GM12878 (cell line): ENCODE measurements around the gene DIP2B. TPM values are rescaled to one million over a fixed set of nuclear protein-coding genes. Genes with fewer than 3 reads are reported as not detected.

Experiments used
- ATAC-seq: fragments of 200-7000 bp; cut with Tn5 transposase; 3 replicates; pipeline ENCODE4 v1.9.1; 2020; ENCODE audit warnings: mild to moderate bottlenecking, moderate library complexity
- BruUV-seq: library from RNA; stranded (reverse); fragments of 400-500 nt; replicated peaks from 2 replicates; lab custom pipeline; 2021; lab: Mats Ljungman, UMichigan
- CTCF ChIA-PET: fragments of 300-600 bp; sonication (Branson Sonifier 250); formaldehyde crosslinking; extraction: SDS; loops from one replicate; lab custom pipeline; 2021; ENCODE audit warnings: inconsistent platforms; lab: Yijun Ruan, JAX
- POLR2A ChIA-PET: fragments of 350-600 bp; formaldehyde crosslinking; extraction: SDS; loops from one replicate; lab custom pipeline; 2021; ENCODE audit warnings: inconsistent platforms; lab: Charles Lee
- RAD21 ChIA-PET: fragments of 300-600 bp; sonication (Branson Sonifier 250); formaldehyde crosslinking; loops from one replicate; lab custom pipeline; 2023; ENCODE audit warnings: antibody characterized with exemption; ENCODE audit not compliant: unreplicated experiment; lab: Charles Lee
- SMC1A ChIA-PET: fragments of 300-600 bp; sonication (Branson Sonifier 250); formaldehyde crosslinking; loops from one replicate; lab custom pipeline; 2023; ENCODE audit not compliant: unreplicated experiment, uncharacterized antibody; lab: Charles Lee
- DNase-seq: peaks from one replicate; pipeline ENCODE4 v3.0.0-alpha.2; 2011; ENCODE audit warnings: low read depth, low spot score
- FAIRE-seq: peaks from 3 replicates; lab custom pipeline; 2011; peaks lifted over from hg19 to GRCh38; lab: Jason Lieb, UNC
- H2AFZ ChIP-seq: 2 replicates; pipeline ENCODE4 v1.6.0; 2011; ENCODE audit warnings: low read depth, low read length, control low read depth; ENCODE audit not compliant: control insufficient read depth
- H3K27ac ChIP-seq: 2 replicates; pipeline ENCODE4 v1.5.1; 2011; ENCODE audit warnings: control low read depth; ENCODE audit not compliant: control insufficient read depth, insufficient read depth
- H3K27me3 ChIP-seq, 2 experiments: replicated peaks in 1 of 2; 2 replicates each; pipeline versions ENCODE4 v1.6.0 to v1.6.1; 2011; ENCODE audit warnings: low read length in 1 of 2; ENCODE audit not compliant: control insufficient read depth in 2 of 2, insufficient read depth in 2 of 2
- H3K36me3 ChIP-seq, 2 experiments: 2 replicates each; pipeline ENCODE4 v1.5.1; 2011; ENCODE audit warnings: low read length in 1 of 2; ENCODE audit not compliant: control insufficient read depth in 2 of 2, insufficient read depth in 2 of 2
- H3K4me1 ChIP-seq: 2 replicates; pipeline ENCODE4 v1.6.1; 2011; ENCODE audit warnings: mild to moderate bottlenecking, low read length, moderate library complexity, mixed read lengths; ENCODE audit not compliant: control insufficient read depth, insufficient read depth
- H3K4me2 ChIP-seq: 2 replicates; pipeline ENCODE4 v1.6.0; 2011; ENCODE audit warnings: control low read depth; ENCODE audit not compliant: control insufficient read depth, insufficient read depth
- H3K4me3 ChIP-seq: fragments of 200-600 bp; sonication (generic); 2 replicates; pipeline ENCODE4 v1.5.1; 2016
- H3K79me2 ChIP-seq: 2 replicates; pipeline ENCODE4 v1.6.0; 2011; ENCODE audit warnings: low read length; ENCODE audit not compliant: control insufficient read depth, insufficient read depth
- H3K9ac ChIP-seq: 2 replicates; pipeline ENCODE4 v1.8.0; 2011; ENCODE audit warnings: low read length, control low read depth, mixed read lengths; ENCODE audit not compliant: control insufficient read depth, insufficient read depth
- H3K9me3 ChIP-seq: replicated peaks from 3 replicates; pipeline ENCODE4 v1.5.1; 2011; ENCODE audit warnings: mild to moderate bottlenecking, low read length; ENCODE audit not compliant: control insufficient read depth, insufficient read depth
- H4K20me1 ChIP-seq: 2 replicates; pipeline ENCODE4 v1.6.0; 2011; ENCODE audit not compliant: control insufficient read depth, insufficient read depth
- ATF2 ChIP-seq: IDR thresholded peaks from 2 replicates; pipeline ENCODE4 v1.6.1; 2012; ENCODE audit warnings: low read length, inconsistent platforms
- ATF3 ChIP-seq: IDR thresholded peaks from 2 replicates; pipeline ENCODE4 v1.6.1; 2011; ENCODE audit warnings: low read depth, mild to moderate bottlenecking, low read length, moderate library complexity, borderline replicate concordance; ENCODE audit errors: extremely low read depth
- BRCA1 ChIP-seq: IDR thresholded peaks from 2 replicates; pipeline ENCODE4 v1.6.1; 2011; ENCODE audit warnings: low read depth, low read length, improper control_type of control experiment
- E4F1 ChIP-seq: fragments of 450-650 bp; IDR thresholded peaks from 2 replicates; pipeline ENCODE4 v1.6.1; 2018; ENCODE audit warnings: borderline replicate concordance, mild to moderate bottlenecking; ENCODE audit not compliant: partially characterized antibody
- FOS ChIP-seq: IDR thresholded peaks from 3 replicates; pipeline ENCODE4 v1.6.1; 2011; ENCODE audit warnings: borderline replicate concordance; ENCODE audit not compliant: insufficient read length; ENCODE audit errors: extremely low read depth
- IKZF1 ChIP-seq: fragments of 450-650 bp; conservative IDR thresholded peaks from 2 replicates; pipeline ENCODE4 v1.6.1; 2017; ENCODE audit warnings: antibody characterized with exemption, mild to moderate bottlenecking
- MEF2B ChIP-seq: fragments of 450-650 bp; IDR thresholded peaks from 2 replicates; pipeline ENCODE4 v1.6.1; 2018; ENCODE audit warnings: mild to moderate bottlenecking, moderate library complexity; ENCODE audit not compliant: partially characterized antibody, poor library complexity, severe bottlenecking
- NKRF ChIP-seq: fragments of 450-650 bp; conservative IDR thresholded peaks from 2 replicates; pipeline ENCODE4 v1.6.1; 2017; ENCODE audit warnings: mild to moderate bottlenecking, moderate library complexity
- PAX5 ChIP-seq: IDR thresholded peaks from 2 replicates; pipeline ENCODE4 v1.6.1; 2011; ENCODE audit warnings: low read depth, low read length, borderline replicate concordance
- PAX8 ChIP-seq: fragments of 450-650 bp; IDR thresholded peaks from 2 replicates; pipeline ENCODE4 v1.6.1; 2017; ENCODE audit warnings: mild to moderate bottlenecking, moderate library complexity
- SIN3A ChIP-seq: IDR thresholded peaks from 2 replicates; pipeline ENCODE4 v1.6.1; 2012; ENCODE audit warnings: low read depth, low read length, improper control_type of control experiment
- SPI1 ChIP-seq: IDR thresholded peaks from 2 replicates; pipeline ENCODE4 v1.6.1; 2011; ENCODE audit warnings: low read depth, mild to moderate bottlenecking, low read length, moderate library complexity, borderline replicate concordance; ENCODE audit not compliant: insufficient read depth
- SREBF2 ChIP-seq: IDR thresholded peaks from 2 replicates; pipeline ENCODE4 v1.6.1; 2012; ENCODE audit warnings: mild to moderate bottlenecking, low read length
- TARDBP ChIP-seq: IDR thresholded peaks from 2 replicates; pipeline ENCODE4 v1.6.1; 2016; ENCODE audit warnings: borderline replicate concordance
- TCF3 ChIP-seq: IDR thresholded peaks from 2 replicates; pipeline ENCODE4 v1.6.1; 2012; ENCODE audit warnings: low read depth, mild to moderate bottlenecking, low read length, borderline replicate concordance; ENCODE audit not compliant: insufficient read depth
- YY1 ChIP-seq: IDR thresholded peaks from 2 replicates; pipeline ENCODE4 v1.6.1; 2011; ENCODE audit warnings: low read depth, mild to moderate bottlenecking, low read length
- ZSCAN29 ChIP-seq: fragments of 450-650 bp; IDR thresholded peaks from 2 replicates; pipeline ENCODE4 v1.6.1; 2017; ENCODE audit warnings: mild to moderate bottlenecking, moderate library complexity
- WGBS: methylation state at CpG from one replicate; pipeline ENCODE4 v1.1.6; 2016; ENCODE audit warnings: low lambda C conversion rate; ENCODE audit not compliant: insufficient replicate concordance, insufficient coverage; ENCODE audit errors: missing lambda C conversion rate; 5-methylcytosine and 5-hydroxymethylcytosine counted together
- in situ Hi-C: fragments of 300-500 bp; cut with MboI; formaldehyde crosslinking; loops from 9 replicates; pipeline ENCODE4 v1.14.3; 2018; ENCODE audit warnings: mixed read lengths
- intact Hi-C: fragments of 100-400 bp; cut with micrococcal nuclease; formaldehyde crosslinking; loops from one replicate; pipeline ENCODE4 v1.14.2; 2022; ENCODE audit not compliant: unreplicated experiment
- polyA plus RNA-seq, 11 experiments: library from polyadenylated mRNA; depleted of rRNA in 4 of 11; unstranded in 6 of 11; stranded (reverse) in 5 of 11; fragments of >200 nt; fragmentation: Nextera tagmentation in 4 of 11; fragmentation: Illumina TruSeq in 1 of 11; extraction: Ambion mirVana in 4 of 11; extraction: Trizol in 1 of 11; gene quantifications; 1 replicate in 1 of 11; 2 replicates in 10 of 11; pipeline versions ENCODE4 v1.2.1 to v1.2.3, GENCODE V29; 2011 to 2016; ENCODE audit warnings: inconsistent platforms in 2 of 11, missing spikeins in 2 of 11, low read depth in 1 of 11
- total RNA-seq, 4 experiments: library from RNA; depleted of rRNA in 3 of 4; stranded (reverse); fragments of >200 nt in 3 of 4; fragmentation: Illumina TruSeq in 1 of 4; extraction: Trizol in 1 of 4; gene quantifications; 2 replicates each; pipeline versions ENCODE4 v1.2.1 to v1.2.3, GENCODE V29; 2013 to 2021

The DIP2B gene
- total and polyA plus RNA-seq, 10 of the 15 experiments (the other 5 are each of a cell fraction or from before 2014, with no cell fraction given) = 4.5 to 30.0 (median 18.6) TPM

- Histone ChIP-seq H3K9me3 (no peaks in the 10 kb centered on the region), H3K4me1 (peaks cover 59% of the 10 kb centered on the region)
- no peak for FAIRE-seq
- SMC1A ChIA-PET = interaction anchor here (0.7 to 3.6 kb wide), 8 partner anchors 8 to 149 kb away, joined by 3 to 17 read pairs (median 3); partner anchors contain the start of gene DIP2B
- no TSS peak for BruUV-seq
- POLR2A ChIA-PET = interaction anchor here (0.6 to 1.3 kb wide), 3 partner anchors 9 to 109 kb away, joined by 4 to 6 read pairs (median 6); no protein-coding TSS in a partner anchor
- no peak for TF ChIP-seq SREBF2
- TF ChIP-seq E4F1 = no peak
- no peak for TF ChIP-seq ATF3
- TF ChIP-seq FOS = no peak
- TF ChIP-seq PAX5 = no peak
- TF ChIP-seq SIN3A = no peak
- no peak for TF ChIP-seq YY1
- no peak for TF ChIP-seq BRCA1
- no peak for TF ChIP-seq ATF2
- TF ChIP-seq TARDBP = no peak
- TF ChIP-seq SPI1 = no peak
- no peak for TF ChIP-seq PAX8
- no peak for TF ChIP-seq IKZF1
- TF ChIP-seq TCF3 = no peak
- TF ChIP-seq NKRF = no peak
- TF ChIP-seq MEF2B = no peak
- no peak for TF ChIP-seq ZSCAN29
- TF ChIP-seq, all 136 proteins: peak for 0
- ChIA-PET RAD21 (interaction anchor here (1.0 to 1.1 kb wide), 2 partner anchors 9 to 122 kb away, joined by 3 to 5 read pairs; no protein-coding TSS in a partner anchor), CTCF (interaction anchor here (0.6 to 7.5 kb wide), 4 partner anchors 8 to 504 kb away, joined by 3 to 86 read pairs (median 3); partner anchors contain the start of gene DIP2B)
- in situ Hi-C loops (no loop called here), intact Hi-C loops (loop anchor here (1.0 to 5.0 kb wide), 2 partner anchors 18 to 62 kb away; no protein-coding TSS in a partner anchor)
- Histone ChIP-seq H3K9ac (no peak overlapping the region), H2AFZ (no peak overlapping the region), H3K36me3 (no peaks in the 10 kb centered on the region), H3K79me2 (peaks cover 87% of the 10 kb centered on the region), H3K27me3 (no peaks in the 10 kb centered on the region), H3K27ac (peak overlapping the region; percentile 75), H3K4me2 (0 out of 2 replicates have a peak overlapping the region, but pooled peaks have one; percentile 27), H3K4me3 (no peak overlapping the region), H4K20me1 (no peaks in the 10 kb centered on the region)
- WGBS = 86% methylated on average over 2 of the region's 2 CpGs
- DNase-seq = no peak
- ATAC-seq = no peak
Measured at GRCh38 chr12:50515587-50515986, 10.8 kb downstream of the DIP2B start.
